GM12874 (cell line): ENCODE results near the gene EGLN1.

Experiments used
- TF ChIP-seq, protein P1 (sequence below): IDR thresholded peaks from 2 replicates; pipeline ENCODE4 v1.5.1; 2011; ENCODE audit warnings: low read depth, mild to moderate bottlenecking, control low read depth, low read length, moderate library complexity; ENCODE audit not compliant: insufficient read depth

EGLN1 gene

GRCh38 chr1:231335663-231336602 is 86.2 kb downstream of the EGLN1 start:
- TF ChIP-seq, protein P1, sequence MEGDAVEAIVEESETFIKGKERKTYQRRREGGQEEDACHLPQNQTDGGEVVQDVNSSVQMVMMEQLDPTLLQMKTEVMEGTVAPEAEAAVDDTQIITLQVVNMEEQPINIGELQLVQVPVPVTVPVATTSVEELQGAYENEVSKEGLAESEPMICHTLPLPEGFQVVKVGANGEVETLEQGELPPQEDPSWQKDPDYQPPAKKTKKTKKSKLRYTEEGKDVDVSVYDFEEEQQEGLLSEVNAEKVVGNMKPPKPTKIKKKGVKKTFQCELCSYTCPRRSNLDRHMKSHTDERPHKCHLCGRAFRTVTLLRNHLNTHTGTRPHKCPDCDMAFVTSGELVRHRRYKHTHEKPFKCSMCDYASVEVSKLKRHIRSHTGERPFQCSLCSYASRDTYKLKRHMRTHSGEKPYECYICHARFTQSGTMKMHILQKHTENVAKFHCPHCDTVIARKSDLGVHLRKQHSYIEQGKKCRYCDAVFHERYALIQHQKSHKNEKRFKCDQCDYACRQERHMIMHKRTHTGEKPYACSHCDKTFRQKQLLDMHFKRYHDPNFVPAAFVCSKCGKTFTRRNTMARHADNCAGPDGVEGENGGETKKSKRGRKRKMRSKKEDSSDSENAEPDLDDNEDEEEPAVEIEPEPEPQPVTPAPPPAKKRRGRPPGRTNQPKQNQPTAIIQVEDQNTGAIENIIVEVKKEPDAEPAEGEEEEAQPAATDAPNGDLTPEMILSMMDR: no peak

GRCh38 chr1:231334952-231335351 is 87.1 kb downstream of the EGLN1 start:
- TF ChIP-seq, protein P1: no peak

DNA sequence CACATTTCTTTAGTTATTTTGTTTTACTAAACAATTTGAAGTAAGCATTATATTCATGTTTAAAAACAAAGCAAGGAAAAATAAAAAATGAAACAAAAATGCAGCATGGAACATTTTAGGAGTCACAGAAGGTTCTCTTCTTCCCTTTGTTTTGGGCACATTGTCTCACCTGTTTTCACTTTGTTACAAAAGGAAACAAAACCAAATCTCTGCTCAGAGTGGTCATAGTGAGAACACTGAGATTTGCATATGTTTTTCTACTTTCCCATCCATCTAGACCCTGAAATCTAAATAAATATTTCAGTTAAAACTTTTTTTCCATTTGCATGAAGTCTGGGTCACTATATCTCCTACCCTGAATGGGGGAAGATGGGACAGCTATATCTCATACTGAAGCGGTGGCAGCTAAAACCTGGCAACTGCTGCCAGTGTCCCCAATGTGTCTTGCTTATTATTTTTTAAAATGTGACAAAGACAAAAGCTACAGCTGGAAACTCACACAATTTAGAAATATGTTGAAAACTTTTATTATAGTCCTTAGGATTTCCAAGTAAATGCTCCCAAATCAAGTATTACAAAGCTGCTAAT is 87.9 kb downstream of the EGLN1 start:
- TF ChIP-seq, protein P1: no peak

GRCh38 chr1:231332761-231333160 is 89.3 kb downstream of the EGLN1 start:
- TF ChIP-seq, protein P1: no peak

- TF ChIP-seq, protein P1: no peak
Observed at GRCh38 chr1:231329483-231329882, 92.6 kb downstream of the EGLN1 start.

GRCh38 chr1:231327617-231328016 is 94.5 kb downstream of the EGLN1 start:
- TF ChIP-seq, protein P1: no peak

GRCh38 chr1:231326248-231326647 is 95.8 kb downstream of the EGLN1 start:
- TF ChIP-seq, protein P1: no peak
